Fibroblast of lung (primary cell): Measurements from ENCODE around the gene KLRF1. TPM values are rescaled to one million over a fixed set of nuclear protein-coding genes. Genes with fewer than 3 reads are reported as not detected.

Source experiments
- DNase-seq, 2 donors: peaks; one replicate each; pipeline versions ENCODE4 v3.0.0 to v3.0.0-alpha.2; 2010; ENCODE audit warnings: low read depth in 2 of 2
- H2AFZ ChIP-seq: 2 replicates; pipeline ENCODE4 v1.5.1; 2012; ENCODE audit warnings: low read length, control low read depth, inconsistent platforms
- H3K27ac ChIP-seq: 2 replicates; pipeline ENCODE4 v1.5.1; 2011; ENCODE audit warnings: low read length, control low read depth; ENCODE audit not compliant: insufficient read depth
- H3K27me3 ChIP-seq: 2 replicates; pipeline ENCODE4 v1.5.1; 2011; ENCODE audit warnings: mild to moderate bottlenecking, low read length; ENCODE audit not compliant: control insufficient read depth, insufficient read depth
- H3K36me3 ChIP-seq: 2 replicates; pipeline ENCODE4 v1.5.1; 2011; ENCODE audit warnings: low read length; ENCODE audit not compliant: control insufficient read depth, insufficient read depth
- H3K4me1 ChIP-seq: 2 replicates; pipeline ENCODE4 v1.5.1; 2011; ENCODE audit warnings: low read length; ENCODE audit not compliant: control insufficient read depth, insufficient read depth; ENCODE audit errors: extremely low read depth
- H3K4me2 ChIP-seq: 2 replicates; pipeline ENCODE4 v1.5.1; 2011; ENCODE audit warnings: low read length, control low read depth; ENCODE audit not compliant: insufficient read depth; ENCODE audit errors: extremely low read depth
- H3K4me3 ChIP-seq, 4 experiments: fragments of 200-600 bp in 1 of 4; sonication (generic) in 1 of 4; replicated peaks in 1 of 4; 2 replicates each; pipeline ENCODE4 v1.5.1; 2011 to 2016; ENCODE audit warnings: low read length in 4 of 4, low read depth in 3 of 4, mild to moderate bottlenecking in 3 of 4, control low read depth in 2 of 4, inconsistent platforms in 1 of 4, mixed read lengths in 1 of 4; ENCODE audit not compliant: insufficient read depth in 1 of 4; ENCODE audit errors: control extremely low read depth in 1 of 4
- H3K79me2 ChIP-seq: 2 replicates; pipeline ENCODE4 v1.5.1; 2012; ENCODE audit warnings: mild to moderate bottlenecking, low read length, inconsistent platforms; ENCODE audit not compliant: control insufficient read depth, insufficient read depth
- H3K9ac ChIP-seq: 2 replicates; pipeline ENCODE4 v1.5.1; 2011; ENCODE audit warnings: mild to moderate bottlenecking, low read length, control low read depth; ENCODE audit not compliant: insufficient read depth
- H3K9me3 ChIP-seq: 2 replicates; pipeline ENCODE4 v1.5.1; 2012; ENCODE audit warnings: low read depth, low read length; ENCODE audit not compliant: control insufficient read depth, insufficient read depth
- H4K20me1 ChIP-seq: 2 replicates; pipeline ENCODE4 v1.5.1; 2011; ENCODE audit warnings: low read length; ENCODE audit not compliant: control insufficient read depth, insufficient read depth; ENCODE audit errors: extremely low read depth
- EZH2 ChIP-seq: IDR thresholded peaks from 2 replicates; pipeline ENCODE4 v1.5.1; 2012; ENCODE audit warnings: low read length, control low read depth, mild to moderate bottlenecking; ENCODE audit errors: missing control alignments
- polyA plus RNA-seq, 2 donors: library from polyadenylated mRNA; depleted of rRNA in 1 of 2; stranded (reverse) in 1 of 2; unstranded in 1 of 2; fragments of >200 nt; gene quantifications; 2 replicates each; pipeline ENCODE4 v1.2.1, GENCODE V29; 2011 to 2012; ENCODE audit warnings: missing spikeins in 1 of 2
- total RNA-seq: library from RNA; depleted of rRNA; stranded (reverse); fragments of >200 nt; gene quantifications from 2 replicates; pipeline ENCODE4 v1.2.1, GENCODE V29; 2014
- TF ChIP-seq, protein P1 (sequence below), 2 donors: IDR thresholded peaks in 1 of 2; conservative IDR thresholded peaks in 1 of 2; 1 replicate in 1 of 2; 2 replicates in 1 of 2; pipeline ENCODE4 v1.5.1; 2011 to 2012; ENCODE audit warnings: low read length in 2 of 2, control low read depth in 1 of 2, inconsistent platforms in 1 of 2, low read depth in 1 of 2, mild to moderate bottlenecking in 1 of 2

The KLRF1 gene
- total and polyA plus RNA-seq, 2 donors (not counting 1 experiment from before 2014, with no cell fraction given), result 0.11 TPM; not detected in 1

GRCh38 chr12:9866860-9867269, 39.6 kb downstream of the KLRF1 start:
- Histone ChIP-seq H3K36me3 (no peaks in the 10 kb centered on the region), H3K4me3 (peak overlapping the region in 2 of 4 experiments; percentile 56 to 91), H3K9me3 (no peaks in the 10 kb centered on the region), H3K27ac (no peak overlapping the region), H2AFZ (no peak overlapping the region), H3K4me2 (peak overlapping the region; percentile 15), H3K9ac (no peak overlapping the region), H3K27me3 (no peaks in the 10 kb centered on the region), H4K20me1 (no peaks in the 10 kb centered on the region), H3K79me2 (no peaks in the 10 kb centered on the region), H3K4me1 (no peaks in the 10 kb centered on the region)
- DNase-seq, result no peak
- TF ChIP-seq, protein P1, sequence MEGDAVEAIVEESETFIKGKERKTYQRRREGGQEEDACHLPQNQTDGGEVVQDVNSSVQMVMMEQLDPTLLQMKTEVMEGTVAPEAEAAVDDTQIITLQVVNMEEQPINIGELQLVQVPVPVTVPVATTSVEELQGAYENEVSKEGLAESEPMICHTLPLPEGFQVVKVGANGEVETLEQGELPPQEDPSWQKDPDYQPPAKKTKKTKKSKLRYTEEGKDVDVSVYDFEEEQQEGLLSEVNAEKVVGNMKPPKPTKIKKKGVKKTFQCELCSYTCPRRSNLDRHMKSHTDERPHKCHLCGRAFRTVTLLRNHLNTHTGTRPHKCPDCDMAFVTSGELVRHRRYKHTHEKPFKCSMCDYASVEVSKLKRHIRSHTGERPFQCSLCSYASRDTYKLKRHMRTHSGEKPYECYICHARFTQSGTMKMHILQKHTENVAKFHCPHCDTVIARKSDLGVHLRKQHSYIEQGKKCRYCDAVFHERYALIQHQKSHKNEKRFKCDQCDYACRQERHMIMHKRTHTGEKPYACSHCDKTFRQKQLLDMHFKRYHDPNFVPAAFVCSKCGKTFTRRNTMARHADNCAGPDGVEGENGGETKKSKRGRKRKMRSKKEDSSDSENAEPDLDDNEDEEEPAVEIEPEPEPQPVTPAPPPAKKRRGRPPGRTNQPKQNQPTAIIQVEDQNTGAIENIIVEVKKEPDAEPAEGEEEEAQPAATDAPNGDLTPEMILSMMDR (conservative IDR thresholded peaks at IDR 0.05 in 1 of 2, IDR thresholded peaks at IDR 0.05 in 1 of 2; ENCODE audit: low read depth in 1 of 2, low read length in 2 of 2), result no peak
- no peak for TF ChIP-seq EZH2

DNA sequence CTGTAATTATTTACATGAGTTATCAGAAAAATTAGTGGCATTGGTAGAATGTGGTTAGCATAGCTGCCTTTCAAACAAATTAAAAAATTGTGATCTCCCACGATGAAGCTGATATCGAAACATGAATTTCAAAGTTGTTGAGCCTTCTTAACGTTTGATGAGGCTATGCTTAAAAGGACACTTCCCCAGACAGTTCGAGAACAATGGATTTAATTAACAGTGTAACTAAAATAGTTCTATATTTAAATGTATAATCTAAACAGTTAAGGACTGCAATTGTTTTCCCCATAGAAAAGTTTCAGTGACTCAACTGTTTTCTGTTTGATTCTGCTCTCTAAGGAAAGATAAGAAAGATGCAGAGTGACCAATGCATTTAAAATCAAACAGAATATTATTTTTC, 40.2 kb downstream of the KLRF1 start:
- Histone ChIP-seq H3K4me1 (no peaks in the 10 kb centered on the region), H3K9ac (no peak overlapping the region), H2AFZ (no peak overlapping the region), H3K27me3 (no peaks in the 10 kb centered on the region), H3K4me3 (peak overlapping the region in 3 of 4 experiments; percentile 16 to 91 (median 56)), H3K27ac (no peak overlapping the region), H4K20me1 (no peaks in the 10 kb centered on the region), H3K79me2 (no peaks in the 10 kb centered on the region), H3K9me3 (no peaks in the 10 kb centered on the region), H3K36me3 (no peaks in the 10 kb centered on the region), H3K4me2 (peak overlapping the region; percentile 37)
- no peak for TF ChIP-seq EZH2
- TF ChIP-seq, protein P1 (conservative IDR thresholded peaks at IDR 0.05 in 1 of 2, IDR thresholded peaks at IDR 0.05 in 1 of 2; ENCODE audit: low read depth in 1 of 2, low read length in 2 of 2), result no peak
- peak in 1 of 2 donors; percentile 7 for DNase-seq

GRCh38 chr12:9868311-9868801, 41.1 kb downstream of the KLRF1 start:
- Histone ChIP-seq H2AFZ (no peak overlapping the region), H3K9me3 (no peaks in the 10 kb centered on the region), H3K79me2 (no peaks in the 10 kb centered on the region), H3K4me2 (no peak overlapping the region), H3K4me3 (peak overlapping the region; percentile 41 to 91 (median 50)), H3K27me3 (no peaks in the 10 kb centered on the region), H3K9ac (no peak overlapping the region), H3K27ac (peak overlapping the region; percentile 72), H3K36me3 (no peaks in the 10 kb centered on the region), H4K20me1 (no peaks in the 10 kb centered on the region), H3K4me1 (no peaks in the 10 kb centered on the region)
- DNase-seq, result peak in 1 of 2 donors; percentile 29
- no peak for TF ChIP-seq EZH2
- TF ChIP-seq, protein P1 (conservative IDR thresholded peaks at IDR 0.05 in 1 of 2, IDR thresholded peaks at IDR 0.05 in 1 of 2; ENCODE audit: low read depth in 1 of 2, low read length in 2 of 2), result no peak
